Activated CD4-positive, alpha-beta T cell treated with anti-CD3 and anti-CD28 coated beads for 4 hours (primary cell): ENCODE results near the gene EVC2.

Experiments
- DNase-seq, 2 donors: peaks; one replicate each; pipeline ENCODE4 v3.0.0-alpha.2; 2020

EVC2 gene

DNA sequence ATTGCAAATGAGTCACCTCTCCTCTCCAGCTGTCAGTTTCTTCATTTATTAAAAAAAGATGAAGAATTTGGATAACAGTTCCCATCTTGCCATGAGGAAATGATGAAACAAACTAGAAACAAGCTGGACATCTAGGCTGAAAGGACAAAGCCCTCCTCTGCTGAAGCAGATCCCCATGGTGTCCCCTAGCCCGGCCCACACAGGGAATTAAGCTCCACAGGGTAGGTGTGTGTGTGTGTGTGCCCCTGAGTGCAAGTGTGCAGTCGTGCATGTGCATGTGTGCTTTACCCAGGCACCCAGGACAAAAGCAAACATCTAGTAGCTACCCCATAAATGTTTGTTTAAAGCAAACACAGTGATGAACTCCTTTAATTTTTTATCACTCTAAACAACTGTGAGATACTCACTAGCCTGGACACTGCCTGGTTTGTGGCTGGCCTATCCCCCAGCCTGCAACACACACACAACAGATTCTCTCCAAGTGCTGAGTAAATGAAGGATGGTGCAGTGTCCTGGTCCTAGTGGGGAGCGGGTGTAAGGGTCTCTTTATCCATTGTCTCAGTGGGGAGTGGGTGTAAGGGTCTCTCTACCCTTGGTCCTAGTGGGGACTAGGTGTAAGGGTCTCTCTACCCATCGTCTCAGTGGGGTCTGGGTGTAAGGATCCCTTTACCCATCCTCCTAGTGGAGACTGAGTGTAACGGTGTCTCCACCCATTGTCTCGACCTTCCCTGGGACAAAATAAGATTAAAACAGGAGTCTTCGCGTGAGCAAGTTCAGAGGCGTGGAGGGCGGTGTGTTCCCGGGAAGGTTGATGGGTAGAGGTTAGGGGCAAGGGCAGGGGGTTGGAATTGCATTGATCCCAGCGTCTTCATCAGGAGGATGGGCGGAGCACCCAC is 2.0 kb upstream of the EVC2 start:
- DNase-seq = no peak

DNA sequence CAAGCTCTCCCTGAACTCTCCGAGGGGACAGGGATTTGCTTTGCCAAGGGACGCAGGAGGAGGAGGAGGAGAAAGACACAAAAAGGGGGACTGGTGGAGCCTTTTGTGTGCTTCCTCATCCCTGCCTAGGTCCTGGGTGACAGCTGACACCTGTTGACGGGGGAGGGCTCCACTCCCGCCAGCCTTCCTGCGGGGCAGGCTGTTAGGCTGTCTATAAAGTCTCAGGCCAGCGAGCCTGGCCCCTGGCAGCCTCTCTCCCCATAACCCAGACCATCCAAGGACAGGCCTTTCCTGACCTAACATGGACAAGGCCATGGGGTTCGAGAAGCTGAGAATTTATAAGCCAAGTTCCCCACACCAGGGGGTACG is 832 bp upstream of the EVC2 start:
- no peak for DNase-seq

DNA sequence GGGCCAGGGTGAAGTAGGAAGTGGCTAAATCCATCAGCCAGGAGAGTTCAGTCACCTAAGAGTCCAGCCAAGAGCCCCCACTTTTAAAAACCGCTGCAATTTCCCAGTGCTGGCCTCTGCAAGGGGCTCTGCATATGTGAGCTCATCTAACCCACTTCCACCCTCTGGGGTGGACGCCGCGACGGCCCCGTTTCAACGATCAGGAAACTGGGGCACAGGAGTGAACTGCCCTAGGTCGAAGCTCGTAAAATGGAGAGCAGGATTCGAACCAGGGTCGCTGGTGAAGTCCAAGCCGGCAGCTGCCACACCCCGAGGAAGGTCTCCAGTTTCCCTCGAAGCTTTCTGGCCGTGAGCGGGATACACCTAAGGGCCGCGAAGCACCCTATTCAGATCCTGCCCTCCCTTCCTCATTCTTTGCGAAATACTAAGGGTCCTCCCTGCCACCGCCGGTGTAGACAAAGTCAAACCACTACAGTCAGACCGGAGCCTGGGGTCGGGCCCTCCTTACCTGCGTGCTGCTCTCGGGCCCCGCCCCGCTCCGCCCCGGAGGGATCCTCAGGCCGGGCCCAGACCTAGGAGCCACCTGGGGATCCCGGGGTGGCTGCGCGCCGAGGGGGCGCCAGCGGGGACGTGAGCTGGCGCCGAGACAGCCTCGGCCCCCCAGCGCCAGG is 446 bp downstream of the EVC2 start:
- DNase-seq = no peak

DNA sequence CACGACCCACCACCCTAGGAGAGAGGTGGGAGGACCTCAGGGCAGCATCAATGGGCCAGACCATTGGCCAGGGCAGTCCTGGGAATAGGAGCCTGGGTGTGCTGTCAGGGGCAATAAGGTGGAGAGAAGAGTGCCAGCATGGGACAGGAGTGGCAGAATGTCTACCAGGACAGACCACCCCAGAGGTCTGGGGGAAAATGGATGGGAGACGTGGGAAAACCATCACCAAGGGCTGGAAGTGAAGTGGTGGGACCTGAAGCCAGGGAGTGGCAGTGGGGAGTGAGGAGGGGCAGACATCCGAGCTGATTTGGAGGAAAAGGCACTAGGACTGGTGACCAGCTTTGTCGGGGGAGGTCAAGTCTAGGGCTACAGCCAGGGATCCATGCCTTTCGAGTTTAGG is 993 bp downstream of the EVC2 start:
- no peak for DNase-seq

DNA sequence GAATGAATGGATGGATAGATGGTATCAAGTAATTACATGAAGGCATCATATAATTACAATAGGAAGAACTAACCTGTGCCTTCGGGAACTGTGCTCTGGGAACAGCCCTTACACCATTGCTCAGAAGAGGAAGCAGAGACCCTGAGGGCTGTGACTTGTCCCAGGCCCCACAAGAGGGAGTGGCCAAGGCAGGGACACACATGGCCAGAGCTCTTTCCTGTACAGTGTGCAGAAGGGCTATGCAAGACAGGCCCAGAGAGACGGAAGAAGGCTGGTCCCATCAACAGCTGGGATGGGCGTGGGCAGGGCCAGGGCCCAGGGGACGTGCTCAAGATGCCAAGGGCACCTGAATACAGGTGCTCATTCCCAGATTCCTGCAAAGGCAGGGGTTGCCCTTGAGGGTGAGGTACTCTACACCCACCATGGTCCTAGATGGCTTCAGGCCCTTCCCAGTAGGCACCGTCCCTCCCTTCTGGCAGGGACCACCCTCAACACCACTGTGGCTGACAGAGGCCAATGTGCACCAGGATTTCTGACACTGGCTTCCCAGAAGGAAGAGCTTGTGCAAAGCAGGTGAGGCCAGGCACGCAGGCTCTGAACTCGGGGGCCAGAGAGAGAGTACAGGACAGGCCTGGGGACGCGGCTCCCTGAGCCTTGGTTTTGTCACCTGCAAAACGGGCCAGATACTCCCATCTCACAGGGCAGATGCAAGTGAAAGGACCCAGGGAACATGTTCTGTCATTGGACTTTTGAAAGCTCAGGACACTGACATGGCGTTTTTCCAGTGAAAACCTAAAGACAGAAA is 1.7 kb downstream of the EVC2 start:
- no peak for DNase-seq

DNA sequence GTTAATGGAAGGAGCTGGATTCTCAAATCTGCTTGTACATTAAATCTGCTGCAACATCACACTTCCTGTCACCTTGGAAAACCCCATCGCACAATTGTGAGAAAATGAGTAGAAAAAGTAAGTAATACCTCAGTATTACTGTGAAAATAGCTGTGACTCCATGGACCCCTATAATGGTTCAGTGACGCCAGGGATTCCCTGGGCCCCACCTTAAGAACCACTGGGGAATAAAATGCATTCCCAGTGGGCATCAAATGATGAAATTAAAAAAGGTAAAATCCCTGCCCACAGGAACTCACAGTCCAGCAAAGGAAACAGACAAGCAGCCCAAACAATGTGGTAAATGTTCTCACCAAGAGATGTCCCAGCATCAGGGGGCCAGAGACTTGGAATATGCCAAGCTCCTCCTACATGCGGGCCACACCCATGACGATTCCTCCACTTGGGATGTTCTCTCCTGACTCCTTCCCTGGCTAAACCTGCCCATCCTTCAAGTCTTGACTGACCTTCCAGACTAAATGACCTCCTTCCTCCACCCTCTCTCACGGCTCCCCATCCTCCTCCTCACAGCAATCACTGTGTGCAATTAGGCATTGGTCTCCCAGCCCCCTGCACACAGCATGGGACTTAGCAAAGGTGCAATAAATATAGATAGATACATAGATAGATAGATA is 2.6 kb downstream of the EVC2 start:
- no peak for DNase-seq

DNA sequence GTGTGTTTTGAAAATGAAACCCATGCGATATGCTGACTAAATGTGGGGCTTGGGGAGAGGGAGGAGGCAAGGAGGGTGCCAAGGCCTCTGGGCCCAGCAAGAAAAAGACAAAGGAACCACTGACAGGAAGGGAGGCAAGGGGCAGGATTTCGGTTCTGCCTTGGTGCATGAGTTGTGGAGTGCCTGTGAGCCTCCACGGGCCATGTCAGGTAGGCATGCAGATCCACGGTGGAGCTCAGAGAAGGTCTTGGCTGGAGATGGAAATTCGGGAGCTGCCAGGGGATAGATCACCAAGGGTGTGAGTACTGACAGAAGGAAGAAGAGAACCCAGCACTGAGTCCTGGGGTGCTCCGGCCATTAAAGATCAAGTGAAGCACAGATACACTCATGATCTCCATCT is 4.1 kb downstream of the EVC2 start:
- no peak for DNase-seq

DNA sequence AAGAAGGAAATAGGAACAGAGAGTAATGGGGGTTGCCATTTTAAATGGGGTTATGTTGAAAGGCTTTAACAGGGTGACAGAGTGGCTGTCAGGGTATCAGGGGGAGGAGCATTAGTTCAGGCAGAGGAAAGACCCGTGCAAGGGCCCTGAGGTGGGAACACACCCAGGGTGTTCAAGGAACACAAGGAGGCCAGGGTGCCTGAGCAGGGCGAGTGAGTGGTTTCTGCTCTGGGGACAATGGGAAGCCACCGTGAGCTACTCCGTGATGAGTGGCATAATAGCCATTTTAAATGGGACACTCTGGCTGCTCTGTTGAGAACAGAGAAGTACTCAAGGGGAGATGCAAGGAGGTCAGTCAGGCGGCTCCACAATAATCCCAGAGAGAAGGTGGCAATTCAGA is 4.5 kb downstream of the EVC2 start:
- DNase-seq = no peak

DNA sequence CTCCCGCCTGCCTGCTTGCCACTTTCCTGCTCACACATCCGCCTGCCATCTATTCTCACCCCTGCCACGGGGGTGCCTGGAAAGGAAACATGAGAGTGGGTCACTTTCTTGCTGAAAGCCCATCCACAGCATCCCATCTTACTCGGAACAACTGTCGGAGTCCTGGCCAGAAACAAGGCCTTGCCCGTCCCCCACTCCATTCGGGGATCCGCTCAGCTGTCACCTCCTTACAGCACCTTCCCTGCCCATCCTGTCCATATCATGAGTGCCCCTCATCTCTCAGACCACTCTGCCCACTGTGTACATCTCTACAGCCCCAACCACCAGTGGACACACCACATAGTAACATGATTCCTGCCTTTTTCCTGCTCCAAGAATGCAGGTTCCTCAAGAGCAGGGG is 6.4 kb downstream of the EVC2 start:
- no peak for DNase-seq

DNA sequence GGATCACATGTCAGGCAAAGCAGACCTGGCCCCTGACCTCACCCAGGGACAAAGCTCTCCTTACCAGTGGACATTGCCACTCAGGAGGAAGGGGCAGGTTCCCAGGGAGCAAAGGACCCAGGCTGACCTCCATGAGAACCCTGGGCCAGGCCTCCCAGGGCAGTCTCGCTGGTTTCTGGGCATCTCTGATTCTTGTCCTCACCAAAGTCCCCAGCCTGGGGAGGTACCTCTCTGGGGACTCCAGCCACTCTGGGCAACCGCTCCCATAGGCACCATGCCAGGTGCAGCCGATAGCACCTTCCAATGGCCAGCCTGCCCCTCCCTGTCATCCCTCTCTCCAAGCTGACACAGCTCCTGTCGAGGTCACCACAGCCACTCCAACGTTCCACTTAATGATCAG is 7.9 kb downstream of the EVC2 start:
- DNase-seq = no peak

DNA sequence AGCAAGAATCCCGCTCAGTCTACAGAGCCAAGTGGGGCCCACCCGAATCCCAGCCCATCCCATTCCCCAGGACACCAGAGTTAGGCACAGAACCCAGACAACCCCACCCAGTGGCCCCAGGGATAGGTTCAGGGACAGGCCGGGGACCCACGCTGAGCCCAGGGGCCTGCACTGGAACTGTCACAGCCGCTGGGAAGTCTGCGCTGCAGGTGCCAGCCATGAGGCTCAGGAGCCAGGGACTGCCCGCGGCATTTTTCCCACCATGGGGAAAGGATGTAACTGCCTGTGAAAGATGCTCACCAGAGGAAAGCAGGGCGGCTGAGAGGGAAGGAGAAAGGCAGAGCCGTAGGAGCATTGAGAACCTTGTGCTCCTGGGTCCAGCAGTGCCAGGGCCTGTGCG is 12.0 kb downstream of the EVC2 start:
- no peak for DNase-seq

DNA sequence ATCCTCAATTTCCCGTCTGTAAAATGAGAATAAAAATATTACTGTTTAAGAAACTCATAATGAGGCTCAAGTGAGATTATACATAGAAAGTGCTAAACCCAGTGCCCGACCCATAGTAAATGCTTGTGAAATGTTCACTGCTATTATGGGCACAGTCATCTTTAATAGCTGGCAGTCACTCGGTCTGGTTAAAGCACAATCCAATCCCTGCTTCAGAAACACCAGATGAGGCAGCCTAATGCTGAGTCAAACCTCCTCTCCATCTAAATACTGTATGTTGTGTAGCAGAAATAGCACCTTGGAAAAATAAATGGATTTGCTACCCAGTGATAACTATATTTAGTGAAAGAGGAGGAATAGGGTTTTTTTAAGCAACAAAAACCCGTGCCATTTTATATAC is 14.5 kb downstream of the EVC2 start:
- DNase-seq = no peak

DNA sequence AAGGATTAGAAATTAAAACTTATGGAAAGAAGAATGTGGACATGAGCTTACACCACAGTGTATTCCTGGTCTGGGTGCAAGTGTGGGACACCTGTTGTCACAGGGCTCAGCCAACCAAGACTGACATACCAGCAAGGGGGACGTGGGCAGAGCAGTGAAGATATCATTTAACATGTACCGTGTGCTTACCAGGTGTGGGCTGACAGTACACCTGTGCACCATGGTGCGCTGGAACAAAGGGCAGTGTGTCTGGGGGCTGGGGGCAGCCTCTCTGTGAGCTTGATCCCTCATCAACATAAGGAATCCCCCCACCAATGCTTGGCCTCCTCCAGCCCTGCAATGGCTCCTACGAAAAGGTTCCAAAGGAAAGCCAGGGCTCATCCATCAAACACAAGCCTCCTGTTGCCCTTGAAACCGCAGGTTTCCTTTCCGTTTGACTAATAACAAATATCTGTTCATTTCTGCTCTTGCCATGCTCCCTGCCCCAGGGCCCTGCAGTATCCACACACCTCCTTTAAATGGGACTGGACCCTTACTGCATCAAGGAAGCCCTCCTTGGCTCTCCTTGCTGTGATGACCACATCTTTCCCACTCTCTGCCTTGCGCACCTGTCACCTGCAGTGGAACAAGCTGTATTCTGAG is 16.7 kb downstream of the EVC2 start:
- DNase-seq = no peak

DNA sequence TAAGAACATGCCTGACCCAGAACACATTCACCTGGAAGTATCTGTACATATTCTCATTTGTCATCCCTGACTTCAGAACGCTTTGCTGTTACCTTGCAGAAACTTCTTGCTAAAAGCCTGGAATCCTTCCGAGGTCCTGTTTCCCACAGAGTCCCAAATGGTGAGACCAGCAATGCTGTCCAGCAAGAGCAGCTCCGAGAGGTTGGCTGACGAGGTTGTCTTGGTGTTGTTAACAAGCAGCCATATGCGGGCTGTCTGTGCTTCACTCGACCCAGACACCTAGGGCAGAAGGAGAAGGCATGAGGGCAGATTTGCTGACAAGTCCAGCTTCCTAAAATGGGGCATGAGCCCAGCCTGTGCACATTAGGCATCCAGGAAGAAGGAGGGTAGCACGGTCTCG is 19.3 kb downstream of the EVC2 start:
- DNase-seq = no peak

DNA sequence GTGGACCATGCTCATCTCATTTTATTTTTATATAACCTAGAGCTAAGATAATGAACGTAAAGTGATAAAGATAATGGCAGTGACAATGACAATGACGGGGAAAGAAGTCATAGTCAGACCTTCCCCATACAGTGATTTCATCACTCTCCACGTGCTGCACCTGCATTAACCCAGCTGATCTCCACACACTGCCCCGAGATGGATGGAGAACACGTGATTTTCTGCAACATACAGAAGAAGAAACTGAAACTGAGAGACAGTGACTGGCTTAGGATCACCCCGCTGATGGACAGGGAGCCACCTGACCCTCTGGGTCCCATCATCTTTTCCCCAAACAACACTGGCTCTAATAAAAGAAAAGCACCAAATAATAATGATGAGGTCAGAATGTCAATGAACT is 22.0 kb downstream of the EVC2 start:
- DNase-seq = no peak

DNA sequence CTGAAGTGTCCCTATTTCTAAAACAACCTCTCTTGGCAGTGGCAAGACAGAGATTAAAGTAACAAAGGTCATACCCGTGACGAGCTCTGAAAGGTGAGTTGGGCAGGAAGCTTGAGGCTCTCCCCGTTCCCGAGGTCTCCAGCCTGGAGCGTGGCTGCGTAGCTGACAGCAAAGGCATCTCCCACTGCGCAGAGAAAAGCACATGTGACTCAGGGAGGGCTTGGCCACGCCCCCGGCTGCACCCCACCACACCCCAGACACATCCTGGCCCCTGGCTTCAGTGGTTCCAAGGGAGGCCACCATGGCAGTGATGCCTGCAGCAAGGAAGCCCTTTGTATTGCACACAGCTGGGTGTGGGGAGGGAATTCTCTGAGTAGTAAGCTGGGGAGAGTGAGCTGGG is 23.1 kb downstream of the EVC2 start:
- DNase-seq = no peak

DNA sequence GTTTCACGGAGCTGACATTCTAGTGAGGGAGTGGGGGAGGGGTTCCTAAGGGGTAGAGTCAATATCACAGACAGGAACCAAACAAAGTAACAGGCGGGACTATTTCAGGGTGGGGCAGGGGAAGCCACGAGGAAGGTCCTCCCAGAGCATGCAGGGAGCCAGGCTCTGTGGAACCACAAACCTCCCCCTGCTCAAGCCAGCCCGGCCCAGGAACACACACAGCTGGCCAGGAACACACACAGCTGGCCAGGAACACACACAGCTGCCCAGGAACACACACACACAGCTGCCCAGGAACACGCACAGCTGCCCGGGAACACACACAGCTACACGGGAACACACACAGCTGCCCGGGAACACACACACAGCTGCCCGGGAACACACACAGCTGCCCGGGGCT is 24.8 kb downstream of the EVC2 start:
- DNase-seq = no peak

DNA sequence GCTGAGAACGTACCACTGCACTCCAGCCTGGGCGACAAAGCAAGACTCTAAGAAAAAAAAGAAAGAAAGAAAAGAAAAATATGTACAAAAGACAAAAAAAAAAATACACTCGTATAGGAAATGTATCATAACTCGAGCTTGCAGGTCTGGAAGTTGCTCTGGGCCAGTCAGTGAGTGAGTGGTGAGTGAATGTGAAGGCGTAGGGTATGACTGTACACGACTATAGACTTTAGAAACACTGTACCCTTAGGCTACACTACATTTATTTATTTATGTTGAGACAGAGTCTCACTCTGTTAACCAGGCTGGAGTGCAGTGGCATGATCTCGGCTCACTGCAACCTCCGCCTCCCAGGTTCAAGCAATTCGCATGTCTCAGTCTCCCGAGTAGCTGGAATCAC is 29.4 kb downstream of the EVC2 start:
- DNase-seq = no peak

DNA sequence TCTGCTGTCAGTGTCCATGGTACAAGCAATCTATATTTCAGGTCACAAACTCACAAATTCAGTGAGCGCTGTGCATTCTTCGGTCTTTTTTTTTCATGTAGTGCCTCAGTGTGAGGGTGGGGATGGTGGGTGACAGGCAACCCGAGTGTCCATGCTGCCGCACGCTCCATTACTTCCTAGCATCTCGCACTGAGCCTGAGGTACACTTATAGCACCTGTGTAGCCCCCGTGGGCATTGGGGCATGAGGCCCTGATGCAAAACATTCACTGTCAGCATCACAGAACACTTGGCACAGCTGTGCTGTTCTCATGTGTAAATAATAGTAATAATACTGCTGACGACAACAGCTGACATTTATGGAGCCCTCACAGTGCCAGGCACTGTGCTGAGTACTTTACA is 31.6 kb downstream of the EVC2 start:
- no peak for DNase-seq

DNA sequence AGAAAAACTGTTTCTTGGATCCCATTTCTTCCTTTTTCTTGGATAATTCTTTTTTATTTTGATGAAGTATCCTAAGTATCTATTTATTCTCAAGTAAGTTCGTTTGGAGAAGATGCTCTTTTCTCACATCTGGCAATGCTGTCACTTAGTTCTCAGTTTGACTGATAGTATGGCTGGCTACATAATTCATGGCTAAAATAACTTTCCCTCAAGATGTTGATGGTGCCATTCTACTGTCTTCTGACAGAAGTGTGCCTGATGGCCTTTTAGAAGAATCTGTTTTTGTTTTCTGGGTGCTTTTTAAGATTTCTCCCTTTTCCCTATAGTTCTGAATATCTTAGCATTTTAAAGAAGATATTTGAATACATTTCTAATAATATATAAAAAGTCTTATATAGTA is 41.6 kb downstream of the EVC2 start:
- DNase-seq = no peak

DNA sequence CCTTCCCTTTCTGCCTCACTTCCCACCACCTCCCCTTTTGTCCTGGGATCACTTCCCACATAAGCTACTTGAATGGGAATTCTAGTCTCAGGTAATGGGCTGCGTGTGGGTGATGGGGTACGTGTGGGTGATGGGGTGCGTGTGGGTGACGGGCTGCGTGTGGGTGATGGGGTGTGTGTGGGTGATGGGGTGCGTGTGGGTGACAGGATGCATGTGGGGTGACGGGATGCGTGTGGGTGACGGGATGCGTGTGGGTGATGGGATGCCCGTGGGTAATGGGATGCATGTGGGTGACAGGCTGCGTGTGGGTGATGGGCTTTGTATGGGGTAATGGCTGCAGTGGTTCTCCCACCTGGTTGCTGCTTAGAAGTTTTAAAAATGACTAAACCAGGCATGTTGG is 43.6 kb downstream of the EVC2 start:
- no peak for DNase-seq

DNA sequence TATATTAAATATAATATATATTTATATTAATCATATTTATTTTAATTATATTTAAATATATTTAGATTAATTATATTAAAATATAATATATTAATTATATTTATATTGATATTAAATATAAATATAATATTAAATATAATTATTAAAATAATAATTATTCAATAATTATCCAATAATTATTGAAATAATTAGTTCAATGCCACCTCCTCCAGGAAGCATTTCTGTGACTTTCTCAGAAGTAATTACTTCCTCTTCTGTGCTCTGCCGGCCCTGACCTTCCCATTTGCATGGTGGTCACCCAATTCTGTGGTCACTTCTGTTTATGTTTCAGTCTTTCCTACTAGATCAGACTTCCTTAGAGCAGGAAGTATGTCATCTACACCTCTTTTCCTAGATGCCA is 45.8 kb downstream of the EVC2 start:
- no peak for DNase-seq

DNA sequence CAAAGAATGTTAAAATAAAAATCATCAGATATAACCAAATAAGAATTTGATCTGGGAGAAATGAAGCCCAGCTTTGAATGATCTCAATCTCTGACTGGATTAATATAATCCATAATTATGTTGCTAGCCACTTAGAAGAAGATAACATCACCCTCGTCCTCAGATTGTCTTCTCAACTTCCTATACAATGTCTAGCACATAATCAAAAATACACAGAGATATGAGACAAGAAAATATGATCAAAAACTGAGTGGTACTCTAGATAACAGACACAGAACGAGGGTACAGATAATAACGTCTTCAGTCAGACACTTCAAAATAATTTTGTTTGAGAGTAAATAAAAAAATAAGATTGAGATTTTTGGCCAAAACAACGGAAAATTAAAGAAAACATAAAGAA is 47.1 kb downstream of the EVC2 start:
- no peak for DNase-seq
